ENCODE data around the gene COLEC11.

COLEC11 gene

GRCh38 chr2:3669656-3670055 lies 74.7 kb downstream of the COLEC11 start:
- ATAC-seq = no peak
- no peak for TF ChIP-seq CSDC2 (CRISPR knock-in tag; IDR thresholded peaks at IDR 0.05)
- no peak for TF ChIP-seq ARNTL (CRISPR knock-in tag; IDR thresholded peaks at IDR 0.05; ENCODE audit: borderline replicate concordance, low read depth)
- TF ChIP-seq ZNF565 (CRISPR knock-in tag; conservative IDR thresholded peaks at IDR 0.05; ENCODE audit: low read depth) = no peak
- no peak for TF ChIP-seq ZNF70 (CRISPR knock-in tag; IDR thresholded peaks at IDR 0.05)
- TF ChIP-seq PATZ1 (CRISPR knock-in tag; IDR thresholded peaks at IDR 0.05; ENCODE audit: borderline replicate concordance) = no peak
- no peak for TF ChIP-seq GLIS3 (CRISPR knock-in tag; IDR thresholded peaks at IDR 0.05)
- no peak for TF ChIP-seq ZFP3 (CRISPR knock-in tag; IDR thresholded peaks at IDR 0.05)
- TF ChIP-seq ZFP30 (CRISPR knock-in tag; IDR thresholded peaks at IDR 0.05) = no peak
- no peak for TF ChIP-seq PPARA (CRISPR knock-in tag; IDR thresholded peaks at IDR 0.05; ENCODE audit: borderline replicate concordance)
- no peak for TF ChIP-seq ESRRG (CRISPR knock-in tag; IDR thresholded peaks at IDR 0.05)
- no peak for TF ChIP-seq BACH2 (CRISPR knock-in tag; IDR thresholded peaks at IDR 0.05; ENCODE audit: borderline replicate concordance)

DNA sequence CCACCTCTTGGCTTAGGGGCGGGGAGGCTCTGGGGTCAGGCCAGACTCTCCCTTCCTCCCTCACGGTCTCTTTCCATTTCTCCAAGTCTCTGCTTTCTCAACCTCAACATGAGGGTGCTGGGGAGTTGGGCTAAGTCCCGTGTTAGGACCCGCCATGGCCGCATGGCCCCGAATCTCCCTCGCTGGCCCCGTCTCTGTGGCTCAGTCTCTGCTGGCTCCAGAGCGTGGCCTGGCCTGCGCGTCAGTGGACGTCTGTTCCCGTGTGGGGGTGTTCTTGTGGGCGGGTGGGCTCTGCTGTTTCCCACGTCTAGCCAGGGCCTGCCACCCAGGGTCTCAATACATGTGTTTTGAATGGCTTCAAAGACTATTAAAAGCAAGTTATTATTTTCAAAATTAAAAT lies 75.5 kb downstream of the COLEC11 start:
- no peak for ATAC-seq
- TF ChIP-seq ZFP30 (CRISPR knock-in tag; IDR thresholded peaks at IDR 0.05) (no peak), ZC3H10 (CRISPR knock-in tag; IDR thresholded peaks at IDR 0.05) (no peak), PATZ1 (CRISPR knock-in tag; IDR thresholded peaks at IDR 0.05; ENCODE audit: borderline replicate concordance) (no peak), RARB (CRISPR knock-in tag; IDR thresholded peaks at IDR 0.05) (no peak), OSR1 (CRISPR knock-in tag; IDR thresholded peaks at IDR 0.05) (no peak)

GRCh38 chr2:3670941-3671340 lies 76.0 kb downstream of the COLEC11 start:
- TF ChIP-seq OSR1 (CRISPR knock-in tag; IDR thresholded peaks at IDR 0.05) = no peak
- TF ChIP-seq ZFP3 (CRISPR knock-in tag; IDR thresholded peaks at IDR 0.05) = no peak
- no peak for TF ChIP-seq GLIS3 (CRISPR knock-in tag; IDR thresholded peaks at IDR 0.05)
- no peak for ATAC-seq

- TF ChIP-seq ZFP3 (CRISPR knock-in tag; IDR thresholded peaks at IDR 0.05) = no peak
- TF ChIP-seq RARB (CRISPR knock-in tag; IDR thresholded peaks at IDR 0.05) = no peak
- no peak for TF ChIP-seq CREB5 (CRISPR knock-in tag; IDR thresholded peaks at IDR 0.05; ENCODE audit: low read depth)
- TF ChIP-seq PATZ1 (CRISPR knock-in tag; IDR thresholded peaks at IDR 0.05; ENCODE audit: borderline replicate concordance) = no peak
- TF ChIP-seq GLIS3 (CRISPR knock-in tag; IDR thresholded peaks at IDR 0.05) = no peak
- no peak for TF ChIP-seq ZNF8 (CRISPR knock-in tag; IDR thresholded peaks at IDR 0.05)
- TF ChIP-seq, protein P1, sequence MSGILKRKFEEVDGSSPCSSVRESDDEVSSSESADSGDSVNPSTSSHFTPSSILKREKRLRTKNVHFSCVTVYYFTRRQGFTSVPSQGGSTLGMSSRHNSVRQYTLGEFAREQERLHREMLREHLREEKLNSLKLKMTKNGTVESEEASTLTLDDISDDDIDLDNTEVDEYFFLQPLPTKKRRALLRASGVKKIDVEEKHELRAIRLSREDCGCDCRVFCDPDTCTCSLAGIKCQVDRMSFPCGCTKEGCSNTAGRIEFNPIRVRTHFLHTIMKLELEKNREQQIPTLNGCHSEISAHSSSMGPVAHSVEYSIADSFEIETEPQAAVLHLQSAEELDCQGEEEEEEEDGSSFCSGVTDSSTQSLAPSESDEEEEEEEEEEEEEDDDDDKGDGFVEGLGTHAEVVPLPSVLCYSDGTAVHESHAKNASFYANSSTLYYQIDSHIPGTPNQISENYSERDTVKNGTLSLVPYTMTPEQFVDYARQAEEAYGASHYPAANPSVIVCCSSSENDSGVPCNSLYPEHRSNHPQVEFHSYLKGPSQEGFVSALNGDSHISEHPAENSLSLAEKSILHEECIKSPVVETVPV (CRISPR knock-in tag; IDR thresholded peaks at IDR 0.05) = no peak
- TF ChIP-seq SNAI2 (CRISPR knock-in tag; IDR thresholded peaks at IDR 0.05) = no peak
- no peak for TF ChIP-seq ZNF70 (CRISPR knock-in tag; IDR thresholded peaks at IDR 0.05)
- TF ChIP-seq ARNTL (CRISPR knock-in tag; IDR thresholded peaks at IDR 0.05; ENCODE audit: borderline replicate concordance, low read depth) = no peak
- TF ChIP-seq ZC3H10 (CRISPR knock-in tag; IDR thresholded peaks at IDR 0.05) = no peak
- TF ChIP-seq ZFP30 (CRISPR knock-in tag; IDR thresholded peaks at IDR 0.05) = no peak
- TF ChIP-seq BACH2 (CRISPR knock-in tag; IDR thresholded peaks at IDR 0.05; ENCODE audit: borderline replicate concordance) = no peak
- no peak for TF ChIP-seq ESRRG (CRISPR knock-in tag; IDR thresholded peaks at IDR 0.05)
- TF ChIP-seq TSHZ2 (CRISPR knock-in tag; IDR thresholded peaks at IDR 0.05) = no peak
- ATAC-seq = no peak
Measured at GRCh38 chr2:3672861-3673678, 78.2 kb downstream of the COLEC11 start.
